K562 (cell line): Measurements from ENCODE around the gene RANBP3. TPM values are rescaled to one million over a fixed set of nuclear protein-coding genes. Genes with fewer than 3 reads are reported as not detected.

Experiments
- ARID3B ChIP-seq: fragments of 250-450 bp; sonication (Bioruptor Pico); IDR thresholded peaks from 2 replicates; pipeline ENCODE4 v1.4.0; 2020; ENCODE audit warnings: borderline replicate concordance
- ATF7 ChIP-seq: fragments of 450-650 bp; IDR thresholded peaks from 2 replicates; pipeline ENCODE4 v1.7.1; 2014; ENCODE audit warnings: mild to moderate bottlenecking, moderate library complexity
- CBFB ChIP-seq: sonication (generic); formaldehyde crosslinking; IDR thresholded peaks from 2 replicates; pipeline ENCODE4 v1.4.0; 2020; ENCODE audit warnings: mild to moderate bottlenecking, missing genetic modification reagents
- CEBPZ ChIP-seq: fragments of 150-350 bp; IDR thresholded peaks from 2 replicates; pipeline ENCODE4 v1.6.1; 2014; ENCODE audit warnings: low read depth, mild to moderate bottlenecking, low read length, borderline replicate concordance
- CHD2 ChIP-seq: IDR thresholded peaks from 2 replicates; pipeline ENCODE4 v1.6.1; 2011; ENCODE audit warnings: low read depth, low read length
- CREB5 ChIP-seq: fragments of 250-450 bp; sonication (Bioruptor Pico); IDR thresholded peaks from 2 replicates; pipeline ENCODE4 v1.5.0; 2020; ENCODE audit warnings: mild to moderate bottlenecking
- EP300 ChIP-seq: IDR thresholded peaks from 2 replicates; pipeline ENCODE4 v1.6.1; 2012; ENCODE audit warnings: low read length, improper control_type of control experiment
- FIP1L1 ChIP-seq: fragments of 200-400 bp; formaldehyde crosslinking; IDR thresholded peaks from 2 replicates; pipeline ENCODE4 v1.6.1; 2018; ENCODE audit warnings: mild to moderate bottlenecking, low read depth, low read length; ENCODE audit not compliant: poor library complexity, severe bottlenecking
- GATA2 ChIP-seq: sonication (generic); formaldehyde crosslinking; IDR thresholded peaks from 2 replicates; pipeline ENCODE4 v1.4.0; 2020; ENCODE audit warnings: mild to moderate bottlenecking, missing genetic modification reagents
- HIVEP1 ChIP-seq: fragments of 250-450 bp; sonication (Bioruptor Pico); IDR thresholded peaks from 2 replicates; pipeline ENCODE4 v1.4.0; 2020; ENCODE audit warnings: mild to moderate bottlenecking
- MAFK ChIP-seq: IDR thresholded peaks from 2 replicates; pipeline ENCODE4 v1.6.1; 2011; ENCODE audit warnings: low read length, improper control_type of control experiment
- MNT ChIP-seq, 2 experiments: fragments of 450-650 bp; conservative IDR thresholded peaks; 2 replicates each; pipeline ENCODE4 v1.6.1; 2017; ENCODE audit warnings: mild to moderate bottlenecking in 2 of 2, moderate library complexity in 2 of 2
- NCOA6 ChIP-seq: fragments of 450-650 bp; IDR thresholded peaks from 2 replicates; pipeline ENCODE4 v1.6.1; 2017; ENCODE audit warnings: mild to moderate bottlenecking
- PRPF4 ChIP-seq: fragments of 200-400 bp; formaldehyde crosslinking; IDR thresholded peaks from one replicate; pipeline ENCODE4 v1.6.1; 2017; ENCODE audit warnings: low read length, low read depth, mild to moderate bottlenecking; ENCODE audit not compliant: insufficient read depth, poor library complexity, severe bottlenecking
- RBM14 ChIP-seq: fragments of 200-400 bp; formaldehyde crosslinking; IDR thresholded peaks from 2 replicates; pipeline ENCODE4 v1.6.1; 2018; ENCODE audit warnings: low read depth, mild to moderate bottlenecking, low read length, moderate library complexity, borderline replicate concordance; ENCODE audit not compliant: insufficient read depth
- SIRT6 ChIP-seq: IDR thresholded peaks from one replicate; pipeline ENCODE4 v1.6.1; 2012; ENCODE audit warnings: low read depth, mild to moderate bottlenecking, control low read depth, inconsistent platforms, low read length, moderate library complexity
- SREBF2 ChIP-seq: sonication (generic); formaldehyde crosslinking; IDR thresholded peaks from 2 replicates; pipeline ENCODE4 v1.4.0; 2020; ENCODE audit warnings: mild to moderate bottlenecking, missing genetic modification reagents
- TOE1 ChIP-seq, 2 experiments: fragments of 450-650 bp in 1 of 2; sonication (generic) in 1 of 2; formaldehyde crosslinking in 1 of 2; IDR thresholded peaks; 2 replicates each; pipeline versions ENCODE4 v1.7.1 to v1.8.0; 2016 to 2022; ENCODE audit warnings: borderline replicate concordance in 2 of 2, mild to moderate bottlenecking in 2 of 2, antibody characterized with exemption in 1 of 2, inconsistent platforms in 1 of 2, low read depth in 1 of 2, missing genetic modification reagents in 1 of 2, moderate library complexity in 1 of 2
- ZZZ3 ChIP-seq: fragments of 450-650 bp; IDR thresholded peaks from 2 replicates; pipeline ENCODE4 v1.6.1; 2016; ENCODE audit warnings: antibody characterized with exemption, mild to moderate bottlenecking, moderate library complexity
- polyA plus RNA-seq, 8 experiments: library from polyadenylated mRNA; depleted of rRNA in 4 of 8; stranded (reverse) in 5 of 8; unstranded in 3 of 8; fragments of >200 nt; fragmentation: Nextera tagmentation in 2 of 8; fragmentation: Illumina TruSeq in 1 of 8; extraction: Ambion mirVana in 2 of 8; extraction: Trizol in 1 of 8; gene quantifications; 2 replicates each; pipeline versions ENCODE4 v1.2.1 to v1.2.3, GENCODE V29; 2011 to 2014; ENCODE audit warnings: inconsistent platforms in 1 of 8, missing spikeins in 1 of 8
- total RNA-seq, 7 experiments: library from RNA; depleted of rRNA in 6 of 7; stranded (reverse); fragments of >200 nt in 6 of 7; fragmentation: Illumina TruSeq in 2 of 7; extraction: Trizol in 2 of 7; gene quantifications; 2 replicates each; pipeline versions ENCODE4 v1.2.1 to v1.2.3, GENCODE V29; 2011 to 2021; ENCODE audit warnings: low replicate concordance in 1 of 7

Gene RANBP3
- total and polyA plus RNA-seq, 9 of the 15 experiments (the other 6 are each of a cell fraction or from before 2014, with no cell fraction given), result 0.90 to 95.1 (median 63.2) TPM

- TF ChIP-seq CBFB (CRISPR knock-in tag) (peak; percentile 55; the same call in 1 of the 2 replicates), CEBPZ (no peak), ARID3B (CRISPR knock-in tag) (no peak), TOE1 (IDR thresholded peaks at IDR 0.05; ENCODE audit: borderline replicate concordance) (peak; percentile 77; the same call in 1 of the 2 replicates), TOE1 (CRISPR knock-in tag; IDR thresholded peaks at IDR 0.05; ENCODE audit: borderline replicate concordance, low read depth) (peak; percentile 82; the same call in 1 of the 2 replicates), MNT (conservative IDR thresholded peaks at IDR 0.05) (peak; percentile 98 to 99), ATF7 (peak; percentile 92), RBM14 (0 out of 2 replicates have a peak, but pooled peaks have one; percentile 72), SREBF2 (CRISPR knock-in tag) (no peak; the same call in 1 of the 2 replicates), PRPF4 (peak; percentile 41), NCOA6 (no peak), CHD2 (peak; percentile 99), MAFK (no peak), CREB5 (CRISPR knock-in tag) (no peak), ZZZ3 (peak; percentile 95), FIP1L1 (peak; percentile 79), EP300 (peak; percentile 52), GATA2 (CRISPR knock-in tag) (no peak), SIRT6 (no peak), HIVEP1 (CRISPR knock-in tag) (0 out of 2 replicates have a peak, but pooled peaks have one; percentile 29)
Observed at GRCh38 chr19:5903624-5904351, 74.2 kb downstream of the RANBP3 start, which contains the start of gene NDUFA11 (continued).
